SKM-1 (cell line): ENCODE results near the gene LRP1B.

Source experiments
- DNase-seq: peaks from one replicate; lab custom pipeline; 2025; ENCODE audit not compliant: unreplicated experiment; lab: John Stamatoyannopoulos, UW

Gene LRP1B

DNA sequence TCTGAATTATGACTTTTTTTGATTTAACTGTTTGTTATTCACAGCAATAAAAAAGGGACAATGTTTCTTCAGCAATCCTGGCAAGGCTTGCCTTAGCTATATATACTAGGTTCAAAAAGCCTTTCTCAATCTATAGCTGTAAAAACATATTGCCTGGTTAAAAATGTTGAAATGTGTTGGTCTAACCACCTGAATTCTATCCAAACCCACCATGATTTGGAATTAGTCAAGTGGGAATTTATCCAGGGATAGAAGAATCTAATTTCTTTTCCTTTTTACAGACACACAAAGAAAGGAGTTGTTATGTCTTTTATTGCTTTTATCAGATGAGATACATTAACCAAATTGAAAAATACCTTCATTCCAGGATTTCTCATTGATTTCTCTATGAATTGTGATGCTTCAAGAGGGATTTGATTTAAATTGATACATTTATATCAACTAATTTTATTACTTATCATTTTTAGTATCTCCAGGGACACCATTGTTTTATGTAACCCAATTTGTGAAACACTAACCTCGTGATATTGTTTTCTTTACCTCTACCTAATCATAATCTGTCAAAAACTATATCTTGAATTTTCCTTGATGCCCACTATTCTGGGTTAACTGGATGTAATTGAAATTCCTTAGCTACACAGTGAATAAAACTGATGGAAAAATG is 88.1 kb downstream of the LRP1B start:
- DNase-seq, result no peak

DNA sequence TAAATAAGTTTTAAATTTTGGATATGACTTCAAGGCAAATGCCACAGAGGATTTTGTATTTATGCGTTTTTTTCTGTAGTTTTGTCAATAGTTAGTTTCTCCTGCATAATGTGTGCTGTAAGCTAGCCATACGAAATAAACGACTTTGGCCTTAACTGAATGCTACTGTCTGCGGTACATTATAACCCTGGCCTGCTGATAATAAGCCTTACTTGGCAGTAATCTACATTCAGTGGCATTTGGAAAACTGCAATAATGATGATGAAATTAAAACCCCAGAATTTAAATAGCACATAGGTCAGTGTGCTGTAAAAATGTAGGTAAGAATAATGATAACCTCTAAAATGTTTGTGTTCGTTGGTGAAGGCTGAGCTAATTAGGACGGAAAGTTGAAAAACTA is 88.8 kb downstream of the LRP1B start:
- no peak for DNase-seq

DNA sequence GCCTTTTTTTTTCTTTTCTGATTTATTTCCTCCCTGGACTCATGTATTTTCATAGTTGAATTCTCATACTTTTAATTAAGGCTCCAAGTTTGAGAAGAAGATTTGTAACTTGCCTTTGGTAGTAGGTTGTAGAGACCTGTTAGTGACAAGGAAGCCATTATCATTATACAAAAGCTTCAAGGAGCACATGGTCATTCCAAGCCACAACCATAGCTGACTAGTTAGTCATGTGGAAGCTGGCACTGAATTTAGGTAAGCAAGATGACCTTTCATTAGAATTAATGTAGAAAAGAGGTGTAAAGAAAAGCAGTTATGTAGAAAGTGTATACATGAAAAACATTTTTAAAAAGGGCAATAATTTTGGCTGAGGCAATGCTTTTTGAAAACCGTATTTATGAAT is 89.7 kb downstream of the LRP1B start:
- no peak for DNase-seq

DNA sequence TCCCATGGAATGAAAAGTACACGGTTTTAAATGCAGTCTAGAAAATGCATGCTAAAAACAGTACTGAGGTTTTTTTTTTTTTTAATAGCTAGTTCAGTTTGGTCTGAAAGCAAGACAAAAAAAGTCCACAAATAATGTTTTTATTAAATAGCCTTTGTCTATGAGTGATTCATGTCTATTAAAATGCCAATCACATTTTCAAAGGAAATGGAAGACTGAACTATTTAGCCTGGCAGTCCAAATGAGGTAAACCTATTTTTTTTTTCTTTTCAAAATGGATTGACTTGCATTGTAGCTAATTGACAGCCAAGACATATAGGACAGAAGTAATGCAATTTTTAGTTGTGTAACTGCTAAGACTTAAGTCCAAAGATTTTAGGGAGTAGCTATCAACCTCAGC is 90.3 kb downstream of the LRP1B start:
- DNase-seq, result no peak

DNA sequence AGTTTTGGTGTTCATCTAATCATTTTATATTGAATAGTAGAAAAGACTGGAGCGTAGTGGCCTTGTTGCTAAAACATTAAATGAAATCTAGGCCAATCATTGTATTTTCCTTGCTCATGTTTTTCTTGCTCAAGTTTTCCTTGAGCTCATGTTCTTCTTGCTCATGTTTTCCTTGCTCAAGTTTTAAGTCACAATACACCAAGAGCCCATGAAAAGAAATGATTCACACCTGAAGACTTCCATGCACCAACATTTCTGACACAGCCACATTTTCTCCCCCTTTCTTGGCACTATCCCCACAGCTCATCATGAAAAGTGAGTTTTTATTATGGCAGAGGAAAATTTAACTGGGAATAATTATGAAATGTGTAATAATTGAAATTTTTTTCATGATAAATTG is 92.0 kb downstream of the LRP1B start:
- no peak for DNase-seq

DNA sequence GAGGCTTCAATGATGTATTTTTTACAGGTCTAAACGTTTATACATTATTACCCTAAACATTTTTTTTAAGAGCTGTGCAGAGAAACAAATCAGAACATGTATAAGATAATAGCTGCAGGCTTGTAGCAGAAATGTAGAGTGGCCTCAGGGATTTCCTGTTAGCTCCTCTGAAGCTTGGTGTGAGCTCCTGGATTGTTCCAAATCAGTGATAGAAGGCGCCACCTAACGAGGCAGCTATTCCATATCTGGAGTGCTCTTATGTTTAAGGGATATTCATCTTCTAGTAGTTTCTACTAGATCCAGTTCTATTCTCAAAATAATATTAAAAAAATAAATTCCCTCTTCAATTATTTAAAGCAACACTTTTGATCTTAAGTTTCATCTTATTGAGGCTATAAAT is 93.1 kb downstream of the LRP1B start:
- no peak for DNase-seq

DNA sequence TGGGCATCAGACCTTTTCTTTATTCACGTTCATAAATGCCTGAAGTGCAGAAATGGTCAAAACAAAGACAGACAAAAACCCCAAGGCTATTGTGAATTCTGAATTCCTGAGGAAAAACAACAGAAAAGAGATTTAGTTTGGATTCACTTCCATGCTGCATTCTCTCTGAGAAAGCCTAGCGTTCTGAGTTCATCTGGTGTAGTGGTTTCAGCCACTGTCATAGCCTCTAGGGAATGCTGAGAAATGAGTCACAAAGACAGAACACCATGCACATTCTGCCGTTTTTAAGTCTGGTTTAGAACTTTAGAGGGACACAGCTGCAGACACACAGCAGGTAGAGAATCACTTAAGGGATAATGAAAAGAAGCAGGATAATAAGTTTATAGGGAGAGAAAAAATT is 93.8 kb downstream of the LRP1B start:
- DNase-seq, result no peak

DNA sequence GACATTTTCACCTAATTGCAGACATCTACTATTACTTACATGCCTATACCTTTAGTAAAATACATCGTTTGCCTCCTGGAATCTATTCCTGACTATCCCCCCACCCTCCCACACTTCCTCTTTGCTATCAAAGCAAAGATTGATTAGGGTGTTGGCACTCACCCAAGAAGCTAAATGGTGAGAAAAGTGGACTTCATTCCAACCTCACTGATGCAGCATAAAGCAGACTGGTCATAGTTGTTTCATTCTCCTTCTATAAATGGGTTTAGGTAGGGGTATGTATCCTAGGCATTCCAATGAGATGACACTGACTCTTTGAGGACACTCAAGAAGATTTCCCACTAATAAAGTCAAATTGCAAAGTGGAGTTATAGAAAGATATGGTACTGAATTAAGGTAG is 97.4 kb downstream of the LRP1B start:
- DNase-seq, result no peak

DNA sequence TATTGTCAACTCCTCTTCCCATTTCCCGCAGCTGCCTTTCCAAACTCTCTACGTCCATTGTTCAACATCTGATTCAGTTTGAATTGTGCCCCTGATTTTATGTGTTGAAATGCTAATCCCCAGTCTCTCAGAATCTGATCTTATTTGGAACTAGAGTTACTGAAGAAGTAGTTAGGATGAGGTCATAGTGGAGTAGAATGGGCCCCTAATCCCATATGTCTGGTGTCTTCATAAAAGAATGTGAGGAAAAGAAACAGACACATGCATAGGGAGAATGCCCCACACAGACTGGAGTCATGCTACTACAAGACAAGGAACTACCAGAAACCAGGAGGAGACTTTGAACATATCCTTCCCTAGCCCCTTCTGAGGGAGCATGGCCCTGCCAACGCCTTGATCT is 99.2 kb downstream of the LRP1B start:
- no peak for DNase-seq

DNA sequence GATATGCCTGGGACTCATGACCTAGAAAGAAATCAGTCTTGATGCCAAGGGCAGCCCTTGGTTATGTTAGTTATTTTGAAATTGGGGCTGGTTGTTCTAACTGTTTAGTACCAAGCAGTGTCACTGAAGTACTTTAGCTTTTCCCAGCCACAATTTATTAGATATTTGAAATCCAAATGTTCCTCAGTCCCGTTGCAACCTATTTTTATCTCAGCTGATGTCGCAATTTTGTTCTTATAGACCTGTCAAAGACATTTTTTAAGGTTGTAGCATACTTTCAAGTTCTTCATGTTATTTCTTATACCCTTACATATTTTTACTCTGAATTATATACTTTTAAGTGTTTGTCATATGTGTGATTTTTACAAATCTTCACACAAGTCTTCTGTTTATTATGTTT is 100.1 kb downstream of the LRP1B start:
- no peak for DNase-seq

DNA sequence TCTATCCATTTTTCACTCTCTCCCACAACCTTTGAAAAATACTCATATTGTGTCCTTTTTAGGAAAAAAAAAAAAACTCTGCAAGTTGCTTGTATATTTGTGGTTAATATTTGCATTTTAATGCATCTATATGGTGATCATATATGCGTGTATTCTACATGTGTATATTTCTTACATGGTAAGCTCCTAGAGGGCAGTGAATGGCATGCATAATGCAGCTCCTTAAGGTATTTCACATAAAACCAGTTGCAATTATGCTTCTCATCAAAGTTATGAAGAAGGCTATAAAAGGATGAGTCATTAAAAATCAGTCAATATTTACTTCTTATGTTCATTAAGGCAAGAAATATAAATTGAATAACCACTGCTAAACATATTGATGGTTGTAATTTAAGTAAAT is 100.8 kb downstream of the LRP1B start:
- no peak for DNase-seq

DNA sequence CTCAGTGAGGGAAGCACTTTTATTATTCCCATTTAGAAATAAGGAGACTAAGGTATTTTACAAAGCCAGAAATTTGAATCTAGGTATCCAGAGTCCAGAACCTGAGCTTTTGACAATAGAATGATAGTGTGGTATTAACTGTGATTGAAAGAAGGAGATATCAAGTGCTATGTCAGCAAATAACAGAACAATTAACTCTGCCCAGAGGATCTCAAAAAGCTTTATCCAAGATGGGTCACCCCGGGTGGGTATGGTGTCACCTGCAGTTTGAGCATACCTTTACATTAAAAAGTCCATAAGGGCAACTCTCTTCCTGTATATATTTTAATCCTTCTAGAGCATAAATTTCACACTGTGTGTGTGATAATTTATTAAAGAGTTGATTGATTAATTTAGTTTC is 105.4 kb downstream of the LRP1B start:
- no peak for DNase-seq

DNA sequence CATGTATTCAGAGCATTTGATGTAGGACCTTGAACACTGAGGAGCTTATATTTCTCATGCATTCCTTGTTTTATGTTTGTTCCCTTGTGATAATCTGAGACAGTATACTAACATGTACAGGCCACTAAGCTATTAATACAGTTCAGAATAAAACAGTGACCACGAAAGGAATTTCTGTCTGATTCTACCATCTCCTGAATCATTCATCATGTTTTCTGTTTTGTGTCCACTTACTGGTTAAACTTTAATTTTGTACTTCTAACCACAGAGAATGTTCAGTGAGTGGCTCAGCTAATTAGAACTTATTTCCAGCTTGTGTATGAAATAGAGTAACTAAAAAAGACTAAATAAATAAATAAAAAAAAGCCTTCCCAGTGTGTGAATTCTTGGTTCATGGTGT is 110.4 kb downstream of the LRP1B start:
- DNase-seq, result no peak

DNA sequence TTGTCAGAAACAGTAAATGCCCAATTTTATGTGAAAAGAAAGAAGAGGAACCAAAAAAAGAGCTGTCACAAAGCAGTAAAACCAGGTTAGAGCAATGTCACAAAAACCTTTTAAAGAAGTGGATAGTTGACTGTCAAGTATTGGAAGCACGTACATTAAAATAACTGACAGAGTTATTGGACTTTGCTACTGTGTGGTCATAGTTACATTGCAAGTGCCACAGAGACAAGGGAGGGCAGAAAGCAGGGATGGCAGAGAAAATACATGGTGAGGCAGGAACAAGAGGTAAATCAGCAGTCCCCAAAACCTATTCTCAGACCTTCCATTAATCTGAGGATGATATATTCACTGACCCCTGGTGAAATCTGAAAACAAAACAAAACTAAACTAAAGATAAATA is 116.3 kb downstream of the LRP1B start:
- no peak for DNase-seq

DNA sequence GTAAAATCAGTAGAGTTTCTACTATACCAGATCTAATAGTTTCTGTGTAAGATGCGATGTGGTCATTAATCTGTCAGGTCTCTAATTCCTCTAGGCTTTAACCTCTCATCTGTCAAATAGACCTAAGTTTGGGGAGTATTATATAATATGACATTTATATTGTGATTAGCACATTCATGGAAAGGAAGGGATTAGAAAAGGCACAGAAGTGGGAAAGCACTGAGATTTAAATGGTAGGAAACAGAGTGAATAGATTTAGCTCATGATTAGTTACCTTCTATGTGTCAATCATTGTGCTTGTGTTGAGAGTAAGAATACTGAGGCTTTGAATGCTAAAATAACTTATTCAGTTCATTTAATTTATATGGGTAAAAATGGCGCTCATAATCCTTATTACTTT is 118.0 kb downstream of the LRP1B start:
- no peak for DNase-seq

DNA sequence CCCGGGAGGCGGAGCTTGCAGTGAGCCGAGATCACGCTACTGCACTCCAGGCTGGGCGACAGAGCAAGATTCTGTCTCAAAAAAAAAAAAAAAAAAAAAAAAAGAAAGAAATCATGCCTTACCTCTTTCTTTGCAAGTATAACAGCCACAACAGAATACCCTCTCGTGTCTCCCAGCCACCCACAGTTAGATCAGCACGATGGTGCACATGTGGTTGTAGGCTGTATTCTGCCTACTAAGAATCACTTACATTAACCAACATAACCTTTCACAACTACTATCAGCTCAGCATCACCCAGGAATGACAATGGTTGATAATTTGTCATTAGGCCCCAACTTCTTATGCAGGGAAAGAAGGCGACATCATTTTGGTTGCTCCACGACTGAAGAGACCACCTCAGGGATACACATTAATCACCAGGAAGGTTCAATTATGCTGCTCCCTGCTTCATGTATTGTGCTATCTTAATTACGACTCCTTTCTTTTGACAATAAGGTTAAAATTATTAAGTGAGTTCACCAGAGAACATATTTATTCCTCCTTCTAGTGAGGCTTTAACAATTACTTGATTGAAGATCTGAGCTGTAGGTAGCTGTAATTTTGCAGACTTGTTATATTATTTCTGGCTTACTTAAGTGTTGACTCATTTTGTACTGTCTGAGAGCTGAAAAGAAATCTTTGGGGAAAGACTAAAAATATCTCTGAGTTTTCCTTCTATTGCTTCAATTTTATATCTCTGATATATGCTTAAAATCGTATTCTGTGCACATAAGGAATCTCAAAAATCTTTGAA is 120.1 kb downstream of the LRP1B start:
- no peak for DNase-seq

DNA sequence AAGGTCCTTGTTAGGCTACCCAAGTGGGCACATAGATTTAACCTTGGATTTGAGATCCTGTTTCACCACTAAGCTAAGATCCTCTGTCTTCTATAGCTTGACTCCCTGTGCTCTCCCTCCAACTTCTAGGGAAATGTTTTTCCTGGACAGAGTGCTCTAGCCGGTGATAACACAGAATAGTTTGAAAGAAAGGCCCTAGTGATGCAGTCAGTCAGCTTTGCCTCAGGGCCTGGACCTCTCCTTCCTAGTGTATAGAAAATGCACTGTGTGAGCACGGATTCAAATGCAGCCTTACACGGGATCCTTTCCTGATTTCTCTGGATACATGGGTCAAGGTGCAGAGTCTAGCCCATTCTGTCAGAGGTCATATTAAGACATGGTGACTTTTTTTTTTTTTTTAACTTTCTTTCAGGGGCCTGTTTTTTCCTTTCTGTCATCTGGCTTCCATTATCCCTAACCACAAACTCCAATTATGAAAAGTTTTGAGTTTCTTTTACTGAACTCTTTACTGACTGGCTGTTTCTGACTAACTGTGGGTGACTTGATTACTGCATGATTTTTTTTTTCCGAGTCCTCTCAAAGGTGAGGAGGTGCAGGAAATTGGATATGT is 122.6 kb downstream of the LRP1B start:
- no peak for DNase-seq

DNA sequence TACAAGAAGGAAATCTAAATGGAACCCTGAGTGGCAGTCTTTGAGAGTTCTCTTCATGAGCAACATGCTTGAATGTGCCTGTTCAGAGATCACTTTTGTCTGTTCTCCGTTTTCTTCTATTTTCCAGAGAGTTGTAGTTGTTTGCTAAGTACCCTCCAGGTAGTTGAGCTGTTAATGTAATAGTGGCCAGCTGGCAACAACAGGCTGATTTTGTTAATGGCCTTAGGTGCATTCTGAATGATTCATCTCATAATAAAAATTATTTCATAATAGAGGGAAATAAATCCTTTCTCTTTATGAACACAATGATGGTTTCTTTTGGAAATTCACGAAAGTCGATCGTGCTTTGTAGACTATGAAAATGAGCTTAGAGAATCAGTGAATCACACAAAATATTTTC is 136.8 kb downstream of the LRP1B start:
- no peak for DNase-seq

DNA sequence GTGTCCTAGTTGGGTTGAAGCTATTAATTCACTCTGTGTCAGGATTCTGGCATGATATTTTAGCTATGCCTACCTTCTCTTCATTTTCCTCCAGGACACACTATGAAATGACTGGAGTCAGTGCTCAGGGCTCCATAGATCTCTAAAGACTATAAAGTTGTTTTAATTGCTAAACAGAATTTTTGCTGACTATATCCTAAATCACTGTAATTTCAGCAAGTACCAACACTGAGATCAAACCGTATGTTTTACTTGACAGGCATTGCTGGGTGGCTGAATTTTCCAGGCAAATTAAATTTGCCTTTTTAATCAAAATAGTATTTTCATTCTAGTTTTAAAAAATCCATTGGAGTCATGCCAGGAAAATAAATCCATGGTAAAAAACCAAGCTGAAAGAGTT is 138.1 kb downstream of the LRP1B start:
- DNase-seq, result no peak

DNA sequence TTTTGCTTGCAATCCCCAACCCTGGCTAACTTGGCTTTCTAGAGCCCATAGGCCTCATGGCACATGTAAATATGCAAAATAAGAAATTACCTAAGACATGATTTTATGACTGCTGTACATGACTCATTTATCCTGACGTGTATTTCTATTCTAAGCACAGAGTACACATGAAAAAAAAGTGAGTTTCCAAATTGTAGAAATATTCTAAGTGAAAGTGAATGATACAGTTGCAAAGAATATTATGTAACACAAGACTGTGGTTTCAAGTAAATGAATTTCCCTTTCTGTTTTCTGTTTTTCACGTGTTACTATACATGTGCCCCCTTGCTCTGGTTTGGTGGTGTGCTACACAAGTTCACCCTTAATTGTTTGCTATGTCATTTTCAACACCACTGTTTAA is 162.4 kb downstream of the LRP1B start:
- peak; percentile 29 for DNase-seq

DNA sequence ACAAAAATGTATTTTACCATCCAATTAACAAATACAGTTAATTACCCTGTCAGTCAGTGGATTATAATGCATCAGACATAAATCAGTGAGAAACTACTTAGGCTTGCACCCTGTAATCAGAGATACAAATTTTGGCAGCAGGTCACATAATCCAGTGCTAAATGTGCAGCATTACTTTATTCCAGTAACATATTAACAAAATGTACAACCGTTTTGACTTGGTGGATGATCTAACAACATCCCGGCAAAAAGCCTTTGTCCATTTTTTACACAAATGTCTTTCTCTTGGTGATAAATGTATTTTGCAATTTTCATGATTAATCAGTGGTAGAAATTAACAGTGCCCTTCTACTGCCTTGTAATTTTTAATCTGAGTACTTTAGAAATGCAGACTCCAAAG is 162.8 kb downstream of the LRP1B start:
- DNase-seq, result no peak

DNA sequence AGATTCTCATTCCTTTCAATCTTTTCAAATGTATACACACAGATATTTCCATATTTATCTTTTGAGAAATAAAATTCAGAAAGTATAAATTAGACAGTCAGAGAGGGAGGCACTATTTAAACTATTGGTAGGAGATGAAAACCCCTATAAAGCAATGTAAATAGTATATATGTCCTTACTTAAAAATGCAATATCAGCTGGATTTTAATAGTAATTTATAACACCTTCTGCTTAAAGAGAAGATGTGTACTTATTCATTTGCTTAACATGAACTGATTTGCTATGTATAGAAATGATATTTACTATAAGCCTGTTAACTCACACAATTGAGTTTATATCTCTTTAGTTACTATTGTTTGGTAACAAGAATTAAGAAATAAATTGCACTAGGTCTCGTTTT is 163.3 kb downstream of the LRP1B start:
- DNase-seq, result no peak

DNA sequence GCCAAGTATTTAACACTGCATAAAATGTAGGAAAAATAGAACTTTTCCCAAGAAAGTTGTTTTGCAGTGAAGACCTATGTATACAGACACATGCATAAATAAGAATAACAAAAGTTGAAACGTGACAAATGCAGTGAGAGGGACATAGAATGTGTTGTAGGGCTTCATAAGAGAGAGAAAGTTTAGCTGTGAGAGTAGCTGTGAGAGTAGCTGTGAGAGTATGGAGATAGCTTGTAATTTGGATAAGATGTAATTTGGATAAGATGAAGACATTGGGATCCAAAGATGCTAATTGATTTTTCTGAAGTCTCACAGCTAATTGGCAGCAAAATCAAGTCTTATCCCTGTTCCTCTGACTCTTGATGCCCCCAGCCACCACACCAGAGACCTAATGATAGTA is 170.9 kb downstream of the LRP1B start:
- no peak for DNase-seq
